Stimulated activated CD8-positive, alpha-beta memory T cell treated with anti-CD3 and anti-CD28 coated beads, Interleukin-12 subunit alpha, Interleukin-12 subunit beta, amount 100 ng/mL, for 4 hours (primary cell): ENCODE results near the gene G0S2.

Experiments
- DNase-seq: peaks from one replicate; pipeline ENCODE4 v3.0.0-alpha.2; 2020; ENCODE audit warnings: low read depth

G0S2 gene

DNA sequence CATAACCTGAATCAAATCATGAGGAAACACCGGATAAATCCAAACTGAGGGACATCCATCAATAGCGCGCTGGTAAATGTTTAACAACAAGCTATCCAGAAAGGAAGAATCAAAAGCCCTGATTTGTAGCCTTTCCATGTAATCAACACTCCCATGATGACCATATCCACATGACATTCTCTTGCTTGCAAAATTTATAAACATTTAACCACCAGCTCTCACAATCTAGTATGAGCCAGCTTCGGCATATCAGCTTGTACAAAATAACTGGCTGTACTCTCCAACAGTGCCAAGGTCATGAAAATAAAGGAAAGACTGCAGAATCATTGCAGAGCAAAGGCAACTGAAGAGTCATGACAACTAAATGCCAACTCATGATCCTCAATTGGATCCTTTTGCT is 45.1 kb downstream of the G0S2 start:
- DNase-seq, result no peak

DNA sequence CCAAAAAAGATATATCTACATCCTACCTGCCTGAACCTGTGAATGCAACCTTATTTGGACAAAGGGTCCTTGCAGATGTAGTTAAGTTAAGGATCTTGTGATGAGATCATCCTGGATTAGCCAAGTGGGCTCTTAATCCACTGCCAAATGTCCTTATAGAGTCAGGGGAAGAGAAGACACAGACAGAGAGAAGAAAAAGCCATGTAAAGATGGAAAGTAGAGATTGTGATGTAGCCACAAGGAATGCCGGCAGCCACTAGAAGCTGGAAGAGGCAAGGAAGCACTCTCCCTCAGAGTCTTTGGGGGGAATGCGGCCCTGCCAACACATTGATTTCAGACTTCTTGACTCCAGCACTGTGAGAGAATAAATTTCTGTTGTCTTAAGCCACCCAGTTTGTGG is 45.6 kb downstream of the G0S2 start:
- no peak for DNase-seq

GRCh38 chr1:209721323-209721722 is 46.1 kb downstream of the G0S2 start:
- no peak for DNase-seq

DNA sequence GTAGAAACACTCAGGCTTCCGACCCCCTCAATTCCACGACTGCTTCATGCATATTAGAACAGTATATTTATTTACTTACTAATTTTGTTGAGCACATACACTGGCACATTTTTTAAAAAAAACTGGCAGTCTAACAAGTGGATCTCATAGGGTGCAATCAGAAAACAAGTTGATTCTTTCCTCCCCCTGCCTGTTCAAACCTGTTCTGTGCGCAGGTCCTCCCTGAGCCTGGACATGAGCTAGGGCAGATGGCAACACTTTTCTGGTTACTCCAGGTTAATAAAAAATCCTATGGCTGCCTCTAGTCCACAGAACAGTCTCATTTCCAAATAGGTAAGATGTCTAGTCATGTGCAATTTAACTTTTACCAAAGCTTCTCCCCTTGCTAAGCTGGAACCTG is 48.1 kb downstream of the G0S2 start:
- DNase-seq, result no peak

DNA sequence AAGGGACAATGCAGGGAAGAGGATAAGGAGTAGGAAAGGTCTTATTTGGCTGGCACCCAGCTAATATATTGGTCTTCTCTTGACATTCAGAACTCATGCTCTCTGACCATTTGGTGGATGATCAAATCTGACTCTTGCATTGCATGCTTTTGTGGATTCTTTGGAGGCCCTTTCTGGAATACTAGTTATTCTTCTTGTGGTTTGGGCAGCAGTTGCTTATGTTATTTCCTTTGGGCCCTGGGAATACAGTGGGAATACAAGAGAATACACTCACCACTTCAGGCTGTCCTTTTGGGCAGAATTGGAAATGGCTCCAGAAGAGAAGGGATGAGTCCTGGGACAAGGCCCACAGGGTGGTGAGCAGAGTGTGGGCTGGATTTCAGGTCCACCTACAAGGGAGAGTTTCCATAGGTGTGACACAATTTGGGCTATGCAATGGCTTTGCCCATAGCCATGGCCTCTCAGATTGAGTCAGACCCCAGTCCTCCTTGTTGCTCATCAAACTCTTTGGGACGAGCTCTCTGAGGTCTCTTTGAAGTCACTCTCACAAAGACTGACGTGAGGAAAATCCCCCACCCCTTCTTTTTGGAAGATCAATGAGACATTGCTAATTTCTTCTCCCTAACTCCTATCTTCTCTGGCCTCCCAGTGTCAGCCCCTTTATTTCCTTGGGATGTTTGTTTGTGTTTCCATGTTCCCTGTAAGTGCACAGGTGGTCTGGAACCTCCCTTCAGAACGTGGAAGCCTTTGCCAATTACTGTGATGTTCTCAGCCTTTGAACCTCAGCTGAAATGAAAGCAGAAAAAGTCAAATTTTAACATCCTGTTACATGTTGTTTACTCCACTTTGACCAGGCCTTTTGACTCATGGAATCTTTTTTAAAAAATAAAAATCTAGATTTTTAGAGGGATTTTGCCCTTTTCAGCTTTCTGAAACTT is 48.8 kb downstream of the G0S2 start:
- DNase-seq, result no peak
